HCT116 (cell line): Measurements from ENCODE around the gene NOTO.

Experiments
- EZH2 ChIP-seq: fragments of 200-600 bp; sonication (generic); IDR thresholded peaks from 2 replicates; pipeline ENCODE4 v1.6.1; 2017; ENCODE audit warnings: antibody characterized with exemption, mixed run types
- ZFX ChIP-seq: fragments of 450-650 bp; IDR thresholded peaks from 2 replicates; pipeline ENCODE4 v1.6.1; 2017
- TF ChIP-seq, protein P1 (sequence below), 3 experiments: fragments of 200-600 bp in 1 of 3; sonication (generic) in 1 of 3; IDR thresholded peaks in 2 of 3; conservative IDR thresholded peaks in 1 of 3; 2 replicates each; pipeline ENCODE4 v1.5.1; 2012 to 2017; ENCODE audit warnings: low read depth in 2 of 3, low read length in 2 of 3, antibody characterized with exemption in 1 of 3, borderline replicate concordance in 1 of 3, control low read depth in 1 of 3, mild to moderate bottlenecking in 1 of 3, mixed read lengths in 1 of 3, mixed run types in 1 of 3, moderate library complexity in 1 of 3; ENCODE audit not compliant: insufficient read depth in 1 of 3

DNA sequence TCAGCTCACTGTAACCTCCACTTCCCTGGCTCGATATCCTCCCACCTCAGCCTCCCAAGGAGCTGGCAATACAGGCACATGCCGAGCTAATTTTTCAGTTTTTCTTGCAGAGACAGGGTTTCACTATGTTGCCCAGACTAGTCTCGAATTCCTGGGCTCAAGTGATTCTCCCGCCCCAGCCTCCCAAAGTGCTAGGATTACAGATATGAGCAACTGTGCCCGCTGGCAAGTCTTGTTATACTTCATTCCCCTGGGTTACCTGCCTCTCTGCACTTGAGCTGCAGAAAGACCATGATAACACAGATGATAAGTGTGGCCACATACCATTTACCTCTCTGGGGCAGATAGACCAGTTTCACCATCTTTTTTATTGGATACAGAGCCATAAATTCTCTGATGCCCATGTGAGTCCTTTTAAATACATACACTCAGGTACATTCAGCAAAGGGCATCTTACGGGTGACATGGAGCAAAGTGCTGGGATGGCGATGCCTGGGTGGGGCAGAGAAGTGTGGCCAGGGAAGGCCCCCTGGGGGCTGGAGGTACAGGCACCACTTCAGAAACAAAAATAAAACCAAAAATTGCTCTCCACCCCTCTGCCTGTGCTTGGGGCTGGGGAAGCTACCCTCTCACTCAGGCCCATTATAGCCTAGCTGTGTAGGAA is 52.1 kb downstream of the NOTO start:
- TF ChIP-seq EZH2 (no peak), ZFX (no peak)
- TF ChIP-seq, protein P1, sequence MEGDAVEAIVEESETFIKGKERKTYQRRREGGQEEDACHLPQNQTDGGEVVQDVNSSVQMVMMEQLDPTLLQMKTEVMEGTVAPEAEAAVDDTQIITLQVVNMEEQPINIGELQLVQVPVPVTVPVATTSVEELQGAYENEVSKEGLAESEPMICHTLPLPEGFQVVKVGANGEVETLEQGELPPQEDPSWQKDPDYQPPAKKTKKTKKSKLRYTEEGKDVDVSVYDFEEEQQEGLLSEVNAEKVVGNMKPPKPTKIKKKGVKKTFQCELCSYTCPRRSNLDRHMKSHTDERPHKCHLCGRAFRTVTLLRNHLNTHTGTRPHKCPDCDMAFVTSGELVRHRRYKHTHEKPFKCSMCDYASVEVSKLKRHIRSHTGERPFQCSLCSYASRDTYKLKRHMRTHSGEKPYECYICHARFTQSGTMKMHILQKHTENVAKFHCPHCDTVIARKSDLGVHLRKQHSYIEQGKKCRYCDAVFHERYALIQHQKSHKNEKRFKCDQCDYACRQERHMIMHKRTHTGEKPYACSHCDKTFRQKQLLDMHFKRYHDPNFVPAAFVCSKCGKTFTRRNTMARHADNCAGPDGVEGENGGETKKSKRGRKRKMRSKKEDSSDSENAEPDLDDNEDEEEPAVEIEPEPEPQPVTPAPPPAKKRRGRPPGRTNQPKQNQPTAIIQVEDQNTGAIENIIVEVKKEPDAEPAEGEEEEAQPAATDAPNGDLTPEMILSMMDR (IDR thresholded peaks at IDR 0.05 in 2 of 3, conservative IDR thresholded peaks at IDR 0.05 in 1 of 3; ENCODE audit: borderline replicate concordance in 1 of 3, insufficient read depth in 1 of 3, low read depth in 2 of 3, low read length in 2 of 3), result no peak
